ENCODE measurements around the gene PRLH.

DNA sequence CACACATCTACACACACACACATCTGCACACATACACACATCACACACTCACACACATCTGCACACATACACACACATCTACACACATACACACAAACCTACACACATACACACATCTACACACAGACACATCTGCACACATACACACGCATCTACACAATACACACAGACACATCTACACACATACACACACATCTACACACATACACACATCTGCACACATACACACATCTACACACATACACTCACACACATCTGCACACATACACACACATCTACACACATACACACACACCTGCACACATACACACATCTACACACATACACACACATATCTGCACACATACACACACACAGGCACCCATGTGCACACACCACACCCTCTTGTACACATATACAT is 400 bp upstream of the PRLH start:
- TF ChIP-seq, protein P1, sequence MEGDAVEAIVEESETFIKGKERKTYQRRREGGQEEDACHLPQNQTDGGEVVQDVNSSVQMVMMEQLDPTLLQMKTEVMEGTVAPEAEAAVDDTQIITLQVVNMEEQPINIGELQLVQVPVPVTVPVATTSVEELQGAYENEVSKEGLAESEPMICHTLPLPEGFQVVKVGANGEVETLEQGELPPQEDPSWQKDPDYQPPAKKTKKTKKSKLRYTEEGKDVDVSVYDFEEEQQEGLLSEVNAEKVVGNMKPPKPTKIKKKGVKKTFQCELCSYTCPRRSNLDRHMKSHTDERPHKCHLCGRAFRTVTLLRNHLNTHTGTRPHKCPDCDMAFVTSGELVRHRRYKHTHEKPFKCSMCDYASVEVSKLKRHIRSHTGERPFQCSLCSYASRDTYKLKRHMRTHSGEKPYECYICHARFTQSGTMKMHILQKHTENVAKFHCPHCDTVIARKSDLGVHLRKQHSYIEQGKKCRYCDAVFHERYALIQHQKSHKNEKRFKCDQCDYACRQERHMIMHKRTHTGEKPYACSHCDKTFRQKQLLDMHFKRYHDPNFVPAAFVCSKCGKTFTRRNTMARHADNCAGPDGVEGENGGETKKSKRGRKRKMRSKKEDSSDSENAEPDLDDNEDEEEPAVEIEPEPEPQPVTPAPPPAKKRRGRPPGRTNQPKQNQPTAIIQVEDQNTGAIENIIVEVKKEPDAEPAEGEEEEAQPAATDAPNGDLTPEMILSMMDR (conservative IDR thresholded peaks at IDR 0.05 in 1 of 2, IDR thresholded peaks at IDR 0.05 in 1 of 2; ENCODE audit: low read depth in 1 of 2, low read length in 2 of 2) = no peak
- TF ChIP-seq EZH2 (IDR thresholded peaks at IDR 0.05; ENCODE audit: low read length, missing control alignments) = no peak

Data from fibroblast of lung (primary cell).